Uterus (tissue), 4 donors: ENCODE data around the gene AMBP. TPM values are rescaled to one million over a fixed set of nuclear protein-coding genes. Genes with fewer than 3 reads are reported as not detected.

Source experiments
- DNase-seq, 2 donors: peaks; one replicate each; pipeline ENCODE4 v3.0.0-alpha.2; 2019 to 2020
- H3K27ac ChIP-seq, 2 donors: fragments of 200-600 bp; sonication (generic); 1 replicate in 1 of 2; 2 replicates in 1 of 2; pipeline ENCODE4 v1.5.1; 2016 to 2018
- H3K27me3 ChIP-seq, 2 donors: fragments of 200-600 bp; sonication (generic); one replicate each; pipeline ENCODE4 v1.5.1; 2018 to 2019; ENCODE audit warnings: control low read depth in 1 of 2
- H3K36me3 ChIP-seq, 2 donors: fragments of 200-600 bp; sonication (generic); one replicate each; pipeline ENCODE4 v1.5.1; 2019; ENCODE audit warnings: control low read depth in 1 of 2
- H3K4me1 ChIP-seq, 2 donors: fragments of 200-600 bp; sonication (generic); one replicate each; pipeline ENCODE4 v1.5.1; 2018 to 2019; ENCODE audit warnings: control low read depth in 1 of 2
- H3K4me3 ChIP-seq, 2 donors: fragments of 200-600 bp; sonication (generic); 1 replicate in 1 of 2; 2 replicates in 1 of 2; pipeline ENCODE4 v1.5.1; 2018 to 2019; ENCODE audit warnings: mild to moderate bottlenecking in 1 of 2
- H3K9me3 ChIP-seq, 2 donors: fragments of 200-600 bp; sonication (generic); one replicate each; pipeline ENCODE4 v1.5.1; 2019; ENCODE audit warnings: control low read depth in 1 of 2
- POLR2A ChIP-seq, 2 donors: fragments of 450-650 bp; IDR thresholded peaks; one replicate each; pipeline ENCODE4 v1.6.1; 2016; ENCODE audit warnings: antibody characterized with exemption in 2 of 2, mild to moderate bottlenecking in 1 of 2, moderate library complexity in 1 of 2
- intact Hi-C: fragments of 100-400 bp; cut with DNase I; formaldehyde crosslinking; loops from one replicate; pipeline ENCODE4 v1.15.1; 2023; ENCODE audit warnings: low total_unique reads
- total RNA-seq, 4 donors: library from RNA; depleted of rRNA in 3 of 4; stranded (reverse); fragments of >200 nt in 3 of 4; gene quantifications; one replicate each; pipeline versions ENCODE4 v1.1.0 to v1.2.4, GENCODE V29; 2014 to 2023
- TF ChIP-seq, protein P1 (sequence below), 4 experiments: fragments of 200-600 bp in 2 of 4; fragments of 450-650 bp in 2 of 4; sonication (generic) in 2 of 4; IDR thresholded peaks; one replicate each; pipeline ENCODE4 v1.5.1; 2016 to 2019; ENCODE audit warnings: antibody characterized with exemption in 4 of 4, mild to moderate bottlenecking in 2 of 4, moderate library complexity in 1 of 4
- donor health status: DM: yes; HTN: yes; CAD: no.

Gene AMBP
- total RNA-seq, 4 donors from 2014 or later = 1.3 TPM; not detected in 3

DNA sequence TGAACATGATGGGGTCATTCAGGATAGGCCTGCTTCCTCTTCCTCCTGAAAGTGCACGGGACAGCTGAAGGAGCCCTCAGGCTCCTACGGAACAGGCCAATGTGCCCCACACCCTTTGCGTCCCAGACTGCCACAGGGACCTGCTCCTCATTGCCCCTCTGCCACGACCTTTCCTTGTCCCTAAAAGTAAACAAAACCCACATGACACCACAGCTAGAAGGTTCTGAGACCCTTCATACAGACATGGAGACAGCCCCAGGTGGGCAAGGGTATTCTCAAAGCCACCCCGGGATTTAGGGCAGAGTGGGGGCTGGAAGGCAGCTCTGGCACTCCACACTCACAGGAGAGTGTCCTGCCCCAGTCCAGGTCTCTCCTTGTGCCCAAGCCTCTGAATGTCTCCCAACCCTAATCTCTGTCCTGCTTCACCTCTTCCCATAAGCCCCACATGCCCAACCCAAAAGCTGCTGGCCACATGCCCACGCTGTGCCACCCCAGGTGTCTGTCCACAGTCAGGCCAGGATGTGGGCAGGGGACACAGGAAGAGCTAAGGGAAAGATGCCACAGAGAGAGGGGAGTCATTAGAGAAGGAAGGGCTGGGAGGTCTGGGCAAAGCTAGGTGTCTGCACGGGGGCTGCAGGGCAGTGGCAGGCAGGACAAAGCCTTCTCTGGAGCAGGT is 800 bp downstream of the AMBP start:
- intact Hi-C loops = no loop called here
- no peak overlapping the region for H3K27ac ChIP-seq
- no peak for DNase-seq
- H3K36me3 ChIP-seq = no peaks in the 10 kb centered on the region
- H3K4me1 ChIP-seq = no peaks in the 10 kb centered on the region
- H3K9me3 ChIP-seq = no peaks in the 10 kb centered on the region
- H3K4me3 ChIP-seq = no peak overlapping the region
- TF ChIP-seq POLR2A (IDR thresholded peaks at IDR 0.05) = no peak
- TF ChIP-seq, protein P1, sequence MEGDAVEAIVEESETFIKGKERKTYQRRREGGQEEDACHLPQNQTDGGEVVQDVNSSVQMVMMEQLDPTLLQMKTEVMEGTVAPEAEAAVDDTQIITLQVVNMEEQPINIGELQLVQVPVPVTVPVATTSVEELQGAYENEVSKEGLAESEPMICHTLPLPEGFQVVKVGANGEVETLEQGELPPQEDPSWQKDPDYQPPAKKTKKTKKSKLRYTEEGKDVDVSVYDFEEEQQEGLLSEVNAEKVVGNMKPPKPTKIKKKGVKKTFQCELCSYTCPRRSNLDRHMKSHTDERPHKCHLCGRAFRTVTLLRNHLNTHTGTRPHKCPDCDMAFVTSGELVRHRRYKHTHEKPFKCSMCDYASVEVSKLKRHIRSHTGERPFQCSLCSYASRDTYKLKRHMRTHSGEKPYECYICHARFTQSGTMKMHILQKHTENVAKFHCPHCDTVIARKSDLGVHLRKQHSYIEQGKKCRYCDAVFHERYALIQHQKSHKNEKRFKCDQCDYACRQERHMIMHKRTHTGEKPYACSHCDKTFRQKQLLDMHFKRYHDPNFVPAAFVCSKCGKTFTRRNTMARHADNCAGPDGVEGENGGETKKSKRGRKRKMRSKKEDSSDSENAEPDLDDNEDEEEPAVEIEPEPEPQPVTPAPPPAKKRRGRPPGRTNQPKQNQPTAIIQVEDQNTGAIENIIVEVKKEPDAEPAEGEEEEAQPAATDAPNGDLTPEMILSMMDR (IDR thresholded peaks at IDR 0.05) = no peak
- H3K27me3 ChIP-seq = no peaks in the 10 kb centered on the region

DNA sequence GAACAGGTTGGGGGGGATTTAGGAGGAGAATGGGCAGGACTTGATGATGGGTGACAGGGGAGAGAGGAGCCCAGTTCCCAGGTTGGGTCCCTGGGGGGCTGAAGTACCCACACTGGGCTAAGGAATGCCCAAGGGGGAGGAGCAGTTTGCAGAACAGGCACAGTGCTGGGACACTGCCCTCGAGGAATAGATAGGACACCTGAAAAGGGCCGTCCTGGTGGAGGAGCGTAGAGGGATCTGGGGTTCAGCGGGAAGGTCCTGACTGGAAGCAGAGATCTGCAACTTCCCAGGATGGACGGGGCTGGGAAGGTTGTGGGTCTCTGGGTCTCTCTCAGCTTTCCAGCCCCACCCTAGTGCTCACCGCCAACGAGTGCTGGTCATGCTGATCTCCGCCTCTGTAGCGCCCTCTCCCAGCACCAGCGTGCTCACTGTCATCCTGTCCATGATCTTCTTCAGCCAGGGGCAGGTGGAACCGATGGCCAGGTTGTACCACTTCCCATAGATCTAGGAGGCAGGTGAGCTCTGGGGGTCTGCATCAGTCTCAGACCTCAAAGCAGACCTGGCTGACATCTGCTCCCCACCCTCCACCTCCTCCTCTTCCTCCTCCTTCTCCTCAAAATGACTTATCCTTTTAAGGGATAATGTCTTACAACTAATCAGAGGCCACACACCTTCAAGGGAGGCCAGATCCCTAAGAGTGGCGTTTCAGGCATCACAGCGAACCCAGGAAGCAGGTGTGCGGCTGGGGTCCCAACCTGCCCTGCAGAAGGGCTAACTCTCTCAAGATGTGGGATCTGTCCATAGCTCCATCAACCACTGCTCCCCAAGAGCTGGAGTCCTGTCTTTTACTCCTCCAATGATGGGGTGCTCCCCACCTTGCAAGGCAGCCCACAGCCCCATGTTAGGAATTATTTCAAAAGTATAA is 1.6 kb downstream of the AMBP start:
- no peaks in the 10 kb centered on the region for H3K9me3 ChIP-seq
- H3K36me3 ChIP-seq = no peaks in the 10 kb centered on the region
- H3K4me1 ChIP-seq = no peaks in the 10 kb centered on the region
- H3K27ac ChIP-seq = no peak overlapping the region
- intact Hi-C loops = no loop called here
- H3K27me3 ChIP-seq = no peaks in the 10 kb centered on the region
- H3K4me3 ChIP-seq = no peak overlapping the region
- no peak for DNase-seq
- TF ChIP-seq, protein P1 (IDR thresholded peaks at IDR 0.05) = no peak
- no peak for TF ChIP-seq POLR2A (IDR thresholded peaks at IDR 0.05)

DNA sequence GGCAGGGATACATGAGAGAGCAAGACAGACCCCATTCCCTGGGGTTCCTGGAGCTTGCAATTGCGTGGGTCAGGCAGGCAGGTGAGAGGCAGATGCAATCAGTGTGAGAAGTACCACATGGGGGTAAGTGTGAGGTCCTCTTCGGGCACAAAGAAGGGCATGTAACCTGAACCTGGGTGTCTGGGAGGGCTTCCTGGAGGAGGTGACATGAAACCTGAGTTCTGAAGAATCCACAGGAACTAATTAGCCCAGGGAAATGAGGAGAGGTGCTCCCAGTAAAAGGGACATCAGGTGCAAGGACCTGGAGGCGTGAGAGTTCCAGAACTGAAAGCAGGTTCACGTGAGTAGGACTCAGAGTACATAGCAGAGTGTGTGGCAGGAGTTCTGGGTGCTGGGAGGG is 2.5 kb downstream of the AMBP start:
- Histone ChIP-seq H3K27me3 (no peaks in the 10 kb centered on the region), H3K4me3 (no peak overlapping the region), H3K27ac (no peak overlapping the region), H3K36me3 (no peaks in the 10 kb centered on the region), H3K9me3 (no peaks in the 10 kb centered on the region), H3K4me1 (no peaks in the 10 kb centered on the region)
- intact Hi-C loops = no loop called here
- DNase-seq = no peak
- TF ChIP-seq, protein P1 (IDR thresholded peaks at IDR 0.05) = no peak
- TF ChIP-seq POLR2A (IDR thresholded peaks at IDR 0.05) = no peak

DNA sequence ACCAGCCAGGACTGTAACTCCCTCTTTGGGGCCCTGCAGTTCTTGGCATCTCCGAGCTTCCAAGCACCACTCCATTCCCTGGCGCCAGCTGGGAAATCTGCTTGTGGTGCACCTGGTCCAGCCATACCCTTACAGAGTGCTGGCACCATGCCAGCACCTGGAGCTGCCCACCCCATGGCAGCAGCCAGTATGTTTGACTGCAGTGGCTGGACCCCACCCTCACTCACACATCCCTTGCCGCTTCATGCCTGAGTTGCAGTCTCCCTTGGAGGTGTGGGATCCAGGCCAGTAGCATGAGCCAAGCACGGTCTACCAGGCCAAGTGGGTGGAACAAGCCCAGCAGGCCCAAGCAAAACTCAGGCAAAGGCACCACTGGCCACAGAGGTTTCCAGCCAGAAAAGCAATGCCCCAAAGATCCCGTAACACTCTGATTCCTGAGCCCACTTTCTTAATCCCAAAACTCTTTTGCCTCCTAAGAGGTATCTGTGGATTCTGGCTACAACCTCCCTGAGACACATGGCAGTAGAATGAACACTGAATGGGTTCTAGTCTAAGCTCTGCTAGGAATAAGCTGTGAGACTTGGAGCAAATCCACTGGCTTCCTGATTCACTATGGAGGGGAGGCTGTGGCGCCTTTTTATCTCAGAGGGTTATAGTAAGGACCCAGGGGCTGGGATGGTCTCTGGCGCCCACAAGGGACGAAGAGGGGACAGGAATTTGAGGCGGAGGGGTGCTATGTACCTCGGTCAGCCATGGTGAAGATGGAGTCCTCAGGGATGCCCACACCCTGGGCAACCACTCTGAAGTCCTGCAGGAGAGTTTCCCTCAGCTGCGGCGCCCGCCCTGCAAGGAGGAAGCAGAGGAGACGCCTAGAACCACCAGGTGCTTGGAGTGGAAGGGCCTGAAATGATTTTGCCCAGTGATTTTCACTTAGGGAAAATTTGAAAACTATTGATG is 5.6 kb downstream of the AMBP start:
- H3K4me1 ChIP-seq = no peaks in the 10 kb centered on the region
- TF ChIP-seq POLR2A (IDR thresholded peaks at IDR 0.05) = no peak
- TF ChIP-seq, protein P1 (IDR thresholded peaks at IDR 0.05) = no peak
- H3K9me3 ChIP-seq = no peaks in the 10 kb centered on the region
- H3K27me3 ChIP-seq = no peaks in the 10 kb centered on the region
- H3K4me3 ChIP-seq = no peak overlapping the region
- H3K36me3 ChIP-seq = no peaks in the 10 kb centered on the region
- peak; percentile 33 to 71 for DNase-seq
- no peak overlapping the region for H3K27ac ChIP-seq
- intact Hi-C loops = no loop called here
